Natural killer cell treated with Interleukin-12 subunit alpha and Interleukin-12 subunit beta and Interleukin-15 and Interleukin-18, amount 100 ng/mL, for 72 hours (primary cell): ENCODE data around the gene SLC25A22. TPM values are rescaled to one million over a fixed set of nuclear protein-coding genes. Genes with fewer than 3 reads are reported as not detected.

Experiments
- ATAC-seq, 2 donors: fragments of 150-1000 bp; cut with Tn5 transposase in 1 of 2; sonication (Bioruptor Pico), chemical (Tn5 transposase) in 1 of 2; 2 replicates each; pipeline ENCODE4 v1.10.0; 2021
- DNase-seq: peaks from one replicate; pipeline ENCODE4 v3.0.0; 2022; ENCODE audit warnings: low spot score
- H3K27ac Mint-ChIP-seq, 2 donors: 1 replicate in 1 of 2; 2 replicates in 1 of 2; pipeline ENCODE4 v1.8.0; 2022; ENCODE audit warnings: mixed read lengths in 2 of 2, mild to moderate bottlenecking in 1 of 2, moderate library complexity in 1 of 2
- H3K27me3 Mint-ChIP-seq, 2 donors: 1 replicate in 1 of 2; 2 replicates in 1 of 2; pipeline ENCODE4 v1.8.0; 2022; ENCODE audit warnings: mixed read lengths in 2 of 2
- H3K36me3 Mint-ChIP-seq: one replicate; pipeline ENCODE4 v1.8.0; 2022; ENCODE audit warnings: mixed read lengths
- H3K4me1 Mint-ChIP-seq, 2 donors: 1 replicate in 1 of 2; 2 replicates in 1 of 2; pipeline ENCODE4 v1.8.0; 2022; ENCODE audit warnings: low read depth in 2 of 2, mixed read lengths in 2 of 2, mild to moderate bottlenecking in 1 of 2
- H3K4me3 Mint-ChIP-seq: one replicate; pipeline ENCODE4 v1.8.0; 2022; ENCODE audit warnings: mixed read lengths
- H3K9me3 Mint-ChIP-seq: 2 replicates; pipeline ENCODE4 v1.8.0; 2022; ENCODE audit warnings: mixed read lengths
- total RNA-seq, 2 donors: library from RNA; stranded (reverse); gene quantifications; one replicate each; pipeline ENCODE4 v1.2.3, GENCODE V29; 2022

The SLC25A22 gene
- total RNA-seq, 2 donors from 2014 or later: 64.3 to 125 TPM

GRCh38 chr11:830295-831117 lies 32.4 kb upstream of the SLC25A22 start:
- DNase-seq (no peak), ATAC-seq (peak; percentile 66 to 73)
- H3K36me3 Mint-ChIP-seq: no peaks in the 10 kb centered on the region
- H3K27me3 Mint-ChIP-seq: peaks cover 0 to 17% of the 10 kb centered on the region in 2 donors
- no peaks in the 10 kb centered on the region for H3K9me3 Mint-ChIP-seq
- H3K27ac Mint-ChIP-seq: no peak overlapping the region
- H3K4me3 Mint-ChIP-seq: peak overlapping the region; percentile 71
- H3K4me1 Mint-ChIP-seq: peaks cover 10 to 22% of the 10 kb centered on the region in 2 donors

- H3K27ac Mint-ChIP-seq: no peak overlapping the region
- peak overlapping the region; percentile 60 for H3K4me3 Mint-ChIP-seq
- H3K9me3 Mint-ChIP-seq: no peaks in the 10 kb centered on the region
- H3K27me3 Mint-ChIP-seq: peaks cover 0 to 17% of the 10 kb centered on the region in 2 donors
- no peaks in the 10 kb centered on the region for H3K36me3 Mint-ChIP-seq
- ATAC-seq: peak in 1 of 2 donors; percentile 1
- peaks cover 10 to 20% of the 10 kb centered on the region in 2 donors for H3K4me1 Mint-ChIP-seq
- DNase-seq: no peak
Measured at GRCh38 chr11:829847-830294, 31.8 kb upstream of the SLC25A22 start.

GRCh38 chr11:829176-829846 lies 31.2 kb upstream of the SLC25A22 start:
- no peaks in the 10 kb centered on the region for H3K9me3 Mint-ChIP-seq
- no peak overlapping the region for H3K27ac Mint-ChIP-seq
- H3K36me3 Mint-ChIP-seq: no peaks in the 10 kb centered on the region
- ATAC-seq (no peak), DNase-seq (no peak)
- H3K4me1 Mint-ChIP-seq: peaks cover 10 to 20% of the 10 kb centered on the region in 2 donors
- peaks cover 0 to 17% of the 10 kb centered on the region in 2 donors for H3K27me3 Mint-ChIP-seq
- peak overlapping the region; percentile 51 for H3K4me3 Mint-ChIP-seq

GRCh38 chr11:828506-829175 lies 30.6 kb upstream of the SLC25A22 start:
- H3K36me3 Mint-ChIP-seq: no peaks in the 10 kb centered on the region
- DNase-seq (no peak), ATAC-seq (no peak)
- no peaks in the 10 kb centered on the region for H3K9me3 Mint-ChIP-seq
- peaks cover 0 to 17% of the 10 kb centered on the region in 2 donors for H3K27me3 Mint-ChIP-seq
- H3K27ac Mint-ChIP-seq: no peak overlapping the region
- peak overlapping the region; percentile 67 for H3K4me3 Mint-ChIP-seq
- H3K4me1 Mint-ChIP-seq: peaks cover 10 to 17% of the 10 kb centered on the region in 2 donors

- H3K27me3 Mint-ChIP-seq: peaks cover 0 to 17% of the 10 kb centered on the region in 2 donors
- peaks cover 10 to 17% of the 10 kb centered on the region in 2 donors for H3K4me1 Mint-ChIP-seq
- DNase-seq: no peak
- no peak for ATAC-seq
- H3K4me3 Mint-ChIP-seq: peak within 1 kb of the TSS; percentile 67
- no peaks in the 10 kb centered on the region for H3K9me3 Mint-ChIP-seq
- no peaks in the 10 kb centered on the region for H3K36me3 Mint-ChIP-seq
- H3K27ac Mint-ChIP-seq: peak within 1 kb of the TSS in 1 of 2 donors; percentile 62
Measured at GRCh38 chr11:827897-828192, 29.8 kb upstream of the SLC25A22 start, which contains the start of gene CRACR2B. Gene CRACR2B (plus strand): TSS chr11:827919. CDS start chr11:828608, 689 bp downstream.

- Mint-ChIP-seq H3K27ac (peak overlapping the region in 1 of 2 donors; percentile 62), H3K9me3 (no peaks in the 10 kb centered on the region), H3K27me3 (peaks cover 0 to 17% of the 10 kb centered on the region in 2 donors), H3K4me3 (peak overlapping the region; percentile 67), H3K36me3 (no peaks in the 10 kb centered on the region), H3K4me1 (peaks cover 10 to 17% of the 10 kb centered on the region in 2 donors)
- DNase-seq (no peak), ATAC-seq (peak; percentile 33 to 55)
Measured at GRCh38 chr11:827146-827896, 29.2 kb upstream of the SLC25A22 start.

- Mint-ChIP-seq H3K4me3 (peak overlapping the region; percentile 61), H3K36me3 (no peaks in the 10 kb centered on the region), H3K9me3 (no peaks in the 10 kb centered on the region), H3K27me3 (peaks cover 0 to 17% of the 10 kb centered on the region in 2 donors), H3K4me1 (peaks cover 10 to 20% of the 10 kb centered on the region in 2 donors), H3K27ac (no peak overlapping the region)
- no peak for ATAC-seq
- no peak for DNase-seq
Measured at GRCh38 chr11:826836-827145, 28.7 kb upstream of the SLC25A22 start.

GRCh38 chr11:826227-826621 lies 28.1 kb upstream of the SLC25A22 start:
- no peak overlapping the region for H3K27ac Mint-ChIP-seq
- peaks cover 10 to 19% of the 10 kb centered on the region in 2 donors for H3K4me1 Mint-ChIP-seq
- DNase-seq: no peak
- H3K27me3 Mint-ChIP-seq: peaks cover 0 to 13% of the 10 kb centered on the region in 2 donors
- H3K9me3 Mint-ChIP-seq: no peaks in the 10 kb centered on the region
- no peaks in the 10 kb centered on the region for H3K36me3 Mint-ChIP-seq
- ATAC-seq: no peak
- H3K4me3 Mint-ChIP-seq: peak overlapping the region; percentile 61

GRCh38 chr11:825366-826226 lies 27.5 kb upstream of the SLC25A22 start:
- no peaks in the 10 kb centered on the region for H3K36me3 Mint-ChIP-seq
- H3K27me3 Mint-ChIP-seq: peaks cover 0 to 13% of the 10 kb centered on the region in 2 donors
- H3K9me3 Mint-ChIP-seq: no peaks in the 10 kb centered on the region
- ATAC-seq: no peak
- peaks cover 15 to 21% of the 10 kb centered on the region in 2 donors for H3K4me1 Mint-ChIP-seq
- H3K4me3 Mint-ChIP-seq: no peak overlapping the region
- H3K27ac Mint-ChIP-seq: no peak overlapping the region
- DNase-seq: no peak

- DNase-seq: no peak
- Mint-ChIP-seq H3K4me3 (no peak overlapping the region), H3K27ac (no peak overlapping the region), H3K9me3 (no peaks in the 10 kb centered on the region), H3K27me3 (peaks cover 0 to 13% of the 10 kb centered on the region in 2 donors), H3K4me1 (peaks cover 15 to 21% of the 10 kb centered on the region in 2 donors), H3K36me3 (no peaks in the 10 kb centered on the region)
- no peak for ATAC-seq
Measured at GRCh38 chr11:824942-825341, 26.9 kb upstream of the SLC25A22 start.

- H3K9me3 Mint-ChIP-seq: no peaks in the 10 kb centered on the region
Measured at GRCh38 chr11:824292-824880, 26.3 kb upstream of the SLC25A22 start.

More at GRCh38 chr11:824292-824880, 26.3 kb upstream of the SLC25A22 start:
- Mint-ChIP-seq H3K4me1 (peaks cover 15 to 21% of the 10 kb centered on the region in 2 donors), H3K36me3 (no peaks in the 10 kb centered on the region), H3K4me3 (no peak overlapping the region), H3K27ac (no peak overlapping the region), H3K27me3 (peaks cover 0 to 12% of the 10 kb centered on the region in 2 donors)
- ATAC-seq: no peak
- DNase-seq: no peak
